ENCODE results near the gene TSPAN10. TPM values are rescaled to one million over a fixed set of nuclear protein-coding genes. Genes with fewer than 3 reads are reported as not detected.

TSPAN10 gene
- polyA plus RNA-seq, 1 experiment = 0.92 TPM

DNA sequence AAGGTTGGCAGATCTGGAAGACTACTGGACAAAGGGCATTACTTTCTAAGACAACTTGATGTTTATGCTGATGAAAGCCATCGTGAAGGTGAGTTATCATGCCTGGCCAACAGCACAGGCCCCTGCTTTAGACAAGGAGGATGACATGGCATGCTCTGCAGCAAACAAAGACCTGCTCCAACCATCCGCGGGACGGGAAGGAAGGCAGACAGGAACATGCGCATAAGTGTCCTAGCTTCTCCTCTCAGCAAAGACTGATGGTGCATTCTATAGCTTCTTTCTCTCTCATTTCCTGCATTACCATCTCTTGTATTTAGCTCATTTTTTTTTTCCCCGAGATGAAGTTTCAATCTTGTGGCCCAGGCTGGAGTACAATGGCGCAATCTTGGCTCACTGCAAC is 5.5 kb upstream of the TSPAN10 start:
- Histone ChIP-seq H3K9me3 (ENCODE audit: control insufficient read depth, insufficient read depth, low read length) (no peaks in the 10 kb centered on the region), H3K4me3 (ENCODE audit: low read depth, low read length) (no peak overlapping the region), H3K27ac (ENCODE audit: low read depth, low read length) (no peak overlapping the region), H3K27me3 (ENCODE audit: control insufficient read depth, insufficient read depth, low read length) (no peaks in the 10 kb centered on the region)
- no peak for DNase-seq (ENCODE audit: low read depth, low spot score)
- ChIA-PET POLR2A (interaction anchor here (0.6 to 0.8 kb wide), 2 partner anchors 29 to 141 kb away, joined by 3 to 11 read pairs; no protein-coding TSS in a partner anchor), CTCF (interaction anchor here (1.5 kb wide), 1 partner anchor 30 kb away, joined by 6 read pairs; no protein-coding TSS in a partner anchor)
- TF ChIP-seq, protein P1, sequence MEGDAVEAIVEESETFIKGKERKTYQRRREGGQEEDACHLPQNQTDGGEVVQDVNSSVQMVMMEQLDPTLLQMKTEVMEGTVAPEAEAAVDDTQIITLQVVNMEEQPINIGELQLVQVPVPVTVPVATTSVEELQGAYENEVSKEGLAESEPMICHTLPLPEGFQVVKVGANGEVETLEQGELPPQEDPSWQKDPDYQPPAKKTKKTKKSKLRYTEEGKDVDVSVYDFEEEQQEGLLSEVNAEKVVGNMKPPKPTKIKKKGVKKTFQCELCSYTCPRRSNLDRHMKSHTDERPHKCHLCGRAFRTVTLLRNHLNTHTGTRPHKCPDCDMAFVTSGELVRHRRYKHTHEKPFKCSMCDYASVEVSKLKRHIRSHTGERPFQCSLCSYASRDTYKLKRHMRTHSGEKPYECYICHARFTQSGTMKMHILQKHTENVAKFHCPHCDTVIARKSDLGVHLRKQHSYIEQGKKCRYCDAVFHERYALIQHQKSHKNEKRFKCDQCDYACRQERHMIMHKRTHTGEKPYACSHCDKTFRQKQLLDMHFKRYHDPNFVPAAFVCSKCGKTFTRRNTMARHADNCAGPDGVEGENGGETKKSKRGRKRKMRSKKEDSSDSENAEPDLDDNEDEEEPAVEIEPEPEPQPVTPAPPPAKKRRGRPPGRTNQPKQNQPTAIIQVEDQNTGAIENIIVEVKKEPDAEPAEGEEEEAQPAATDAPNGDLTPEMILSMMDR (IDR thresholded peaks at IDR 0.05; ENCODE audit: low read depth, low read length) = no peak

DNA sequence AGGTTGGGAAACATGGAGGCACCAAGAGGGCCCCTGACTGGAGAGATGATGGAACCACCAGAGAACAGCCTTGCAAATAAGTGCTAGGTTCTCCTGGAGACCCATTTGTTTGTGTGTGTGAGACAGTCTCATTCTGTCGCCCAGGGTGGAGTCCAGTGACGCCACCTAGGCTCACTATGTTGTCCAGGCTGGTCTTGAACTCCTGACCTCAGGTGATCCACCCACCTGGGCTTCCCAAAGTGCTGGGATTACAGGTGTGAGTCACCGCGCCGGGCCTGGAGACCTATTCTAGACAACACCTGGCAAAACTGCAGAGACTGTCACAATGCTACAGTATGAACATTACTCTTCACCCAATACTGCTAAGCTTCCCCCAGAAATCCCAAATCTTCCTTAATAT is 1.6 kb upstream of the TSPAN10 start:
- no peaks in the 10 kb centered on the region for H3K9me3 ChIP-seq (ENCODE audit: control insufficient read depth, insufficient read depth, low read length)
- TF ChIP-seq, protein P1 (IDR thresholded peaks at IDR 0.05; ENCODE audit: low read depth, low read length) = no peak
- ChIA-PET CTCF (no interaction called here), POLR2A (no interaction called here)
- no peak overlapping the region for H3K27ac ChIP-seq (ENCODE audit: low read depth, low read length)
- DNase-seq (ENCODE audit: low read depth, low spot score) = no peak
- peak overlapping the region; percentile 96 for H3K4me3 ChIP-seq (ENCODE audit: low read depth, low read length)
- H3K27me3 ChIP-seq (ENCODE audit: control insufficient read depth, insufficient read depth, low read length) = no peaks in the 10 kb centered on the region

DNA sequence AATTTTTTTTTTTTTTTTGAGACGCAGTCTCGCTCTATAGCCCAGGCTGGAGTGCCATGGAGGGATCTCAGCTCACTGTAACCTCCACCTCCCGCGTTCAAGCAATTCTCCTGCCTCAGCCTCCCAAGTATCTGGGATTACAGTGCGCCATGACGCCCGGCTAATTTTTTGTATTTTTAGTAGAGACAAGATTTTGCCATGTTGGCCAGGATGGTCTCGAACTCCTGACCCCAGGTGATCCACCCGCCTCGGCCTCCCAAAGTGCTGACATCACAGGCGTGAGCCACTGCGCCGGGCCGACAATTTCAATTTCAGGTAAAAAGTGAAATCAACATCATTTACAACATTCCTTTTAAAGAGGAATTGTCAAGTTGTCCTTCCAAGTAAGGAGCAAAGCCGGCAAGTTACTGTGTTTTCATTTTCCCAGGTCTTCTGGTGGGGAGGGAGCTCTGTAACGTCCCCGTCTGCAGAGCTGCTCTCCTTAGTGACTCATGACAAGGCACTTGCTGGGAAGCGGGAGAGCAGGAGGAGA is 957 bp upstream of the TSPAN10 start:
- TF ChIP-seq, protein P1 (IDR thresholded peaks at IDR 0.05; ENCODE audit: low read depth, low read length) = no peak
- DNase-seq (ENCODE audit: low read depth, low spot score) = no peak
- CTCF ChIA-PET = no interaction called here
- Histone ChIP-seq H3K4me3 (ENCODE audit: low read depth, low read length) (peak overlapping the region; percentile 96), H3K27ac (ENCODE audit: low read depth, low read length) (peak overlapping the region; percentile 89), H3K27me3 (ENCODE audit: control insufficient read depth, insufficient read depth, low read length) (no peaks in the 10 kb centered on the region), H3K9me3 (ENCODE audit: control insufficient read depth, insufficient read depth, low read length) (no peaks in the 10 kb centered on the region)
- POLR2A ChIA-PET = interaction anchor here (1.2 to 1.4 kb wide), 2 partner anchors 29 to 48 kb away, joined by 4 to 8 read pairs; partner anchors contain the start of genes ARL16 and HGS

DNA sequence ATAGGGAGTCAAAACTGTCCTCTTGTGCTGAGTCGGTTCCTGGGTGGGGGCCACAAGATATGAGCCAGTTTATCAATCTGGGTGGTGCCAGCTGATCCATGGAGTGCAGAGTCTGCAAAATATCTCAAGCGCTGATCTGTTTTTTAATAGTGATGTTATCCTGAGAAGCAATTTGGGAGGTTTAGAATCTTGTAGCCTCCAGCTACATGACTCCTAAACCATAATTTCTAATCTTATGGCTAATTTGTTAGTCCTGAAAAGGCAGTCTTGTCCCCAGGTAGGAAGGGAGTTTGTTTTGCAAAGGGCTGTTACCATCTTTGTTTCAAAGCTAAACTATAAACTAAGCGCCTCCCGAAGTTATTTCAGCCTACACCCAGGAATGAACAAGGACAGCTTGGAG is 1.7 kb downstream of the TSPAN10 start:
- H3K27me3 ChIP-seq (ENCODE audit: control insufficient read depth, insufficient read depth, low read length) = no peaks in the 10 kb centered on the region
- H3K4me3 ChIP-seq (ENCODE audit: low read depth, low read length) = no peak overlapping the region
- TF ChIP-seq, protein P1 (IDR thresholded peaks at IDR 0.05; ENCODE audit: low read depth, low read length) = no peak
- H3K9me3 ChIP-seq (ENCODE audit: control insufficient read depth, insufficient read depth, low read length) = no peaks in the 10 kb centered on the region
- POLR2A ChIA-PET = interaction anchor here (0.7 kb wide), 2 partner anchors 28 to 175 kb away, joined by 3 to 4 read pairs; partner anchors contain the start of genes CCDC137 and OXLD1
- CTCF ChIA-PET = no interaction called here
- DNase-seq (ENCODE audit: low read depth, low spot score) = no peak
- no peak overlapping the region for H3K27ac ChIP-seq (ENCODE audit: low read depth, low read length)

DNA sequence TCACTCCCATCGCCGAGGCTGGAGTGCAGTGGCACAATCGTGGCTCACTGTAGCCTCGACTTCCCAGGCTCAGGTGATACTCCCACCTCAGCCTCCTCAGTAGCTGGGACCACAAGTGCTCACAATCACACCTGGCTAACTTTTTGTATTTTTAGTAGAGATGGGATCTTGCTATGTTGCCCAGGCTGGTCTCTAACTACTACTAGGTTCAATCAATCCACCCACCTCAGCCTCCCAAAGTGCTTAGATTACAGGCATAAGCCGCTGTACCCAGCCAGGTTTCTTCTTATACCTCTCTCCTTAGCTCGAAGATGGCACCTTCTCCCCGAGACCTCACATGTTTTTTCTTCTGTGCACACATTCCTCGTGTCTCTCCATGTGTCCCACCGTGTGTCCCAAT is 3.0 kb downstream of the TSPAN10 start:
- TF ChIP-seq, protein P1 (IDR thresholded peaks at IDR 0.05; ENCODE audit: low read depth, low read length) = no peak
- no peak for DNase-seq (ENCODE audit: low read depth, low spot score)
- POLR2A ChIA-PET = no interaction called here
- no peak overlapping the region for H3K4me3 ChIP-seq (ENCODE audit: low read depth, low read length)
- CTCF ChIA-PET = no interaction called here
- H3K27me3 ChIP-seq (ENCODE audit: control insufficient read depth, insufficient read depth, low read length) = no peaks in the 10 kb centered on the region
- no peak overlapping the region for H3K27ac ChIP-seq (ENCODE audit: low read depth, low read length)
- H3K9me3 ChIP-seq (ENCODE audit: control insufficient read depth, insufficient read depth, low read length) = no peaks in the 10 kb centered on the region

All from AG04450 (cell line).